ENCODE results near the gene MYRF. TPM values are rescaled to one million over a fixed set of nuclear protein-coding genes. Genes with fewer than 3 reads are reported as not detected.

The MYRF gene
- total and polyA plus RNA-seq, 2 of the 4 experiments (the other 2 are of a cell fraction): 1.6 to 10.7 TPM

GRCh38 chr11:61752925-61753521 is 587 bp downstream of the MYRF start:
- H4K5ac ChIP-seq (ENCODE audit: low read depth, low read length): no peak overlapping the region
- H3K27ac ChIP-seq (ENCODE audit: insufficient read depth, low read length): no peak overlapping the region
- no peak overlapping the region; the same call in 1 of the 2 replicates for H3K23ac ChIP-seq (ENCODE audit: low read depth, low read length)
- dilution Hi-C loops (cut with HindIII; ENCODE audit: low sequenced_read_pairs, unreplicated experiment): no loop called here
- in situ Hi-C loops (cut with MboI; ENCODE audit: low sequenced_read_pairs): no loop called here
- no peaks in the 10 kb centered on the region for H4K20me1 ChIP-seq (ENCODE audit: insufficient read depth, low read length)
- peaks cover 3% of the 10 kb centered on the region; the same call in 1 of the 2 replicates for H3K27me3 ChIP-seq (ENCODE audit: control insufficient read depth, insufficient read depth, low read length)
- H3K4ac ChIP-seq (ENCODE audit: low read depth, low read length): no peak overlapping the region
- H2BK5ac ChIP-seq (ENCODE audit: low read depth, low read length, poor library complexity, severe bottlenecking): no peak overlapping the region
- 0 out of 4 replicates have a peak overlapping the region, but pooled peaks have one; percentile 0 to 70 for H4K8ac ChIP-seq (ENCODE audit: low read depth in 2 of 2, low read length in 2 of 2)
- ChIA-PET CTCF (no interaction called here), POLR2A (ENCODE audit: unreplicated experiment) (no interaction called here)
- H3K14ac ChIP-seq (replicated peaks; ENCODE audit: low read depth, low read length): no peak overlapping the region
- no peak overlapping the region for H4K91ac ChIP-seq (ENCODE audit: insufficient read depth, low read depth, low read length)
- peak overlapping the region; percentile 71 for H3K4me3 ChIP-seq (ENCODE audit: insufficient read depth, low read depth, low read length)
- ATAC-seq (ENCODE audit: low read depth) (peak; percentile 10), DNase-seq (no peak)
- H3K4me1 ChIP-seq (ENCODE audit: control insufficient read depth, insufficient read depth, low read length): peaks cover 15% of the 10 kb centered on the region
- H3K9me1 ChIP-seq (ENCODE audit: insufficient read depth, low read length): no peaks in the 10 kb centered on the region
- no peaks in the 10 kb centered on the region for H3K9me3 ChIP-seq (ENCODE audit: control insufficient read depth, insufficient read depth, low read length)
- intact Hi-C loops (cut with micrococcal nuclease): loop anchor here (1.0 kb wide), 1 partner anchor 23 kb away; no protein-coding TSS in a partner anchor
- H3K36me3 ChIP-seq (ENCODE audit: control insufficient read depth, insufficient read depth, low read length): no peaks in the 10 kb centered on the region
- no peak overlapping the region for H2BK120ac ChIP-seq (ENCODE audit: low read depth, low read length)
- H2AK9ac ChIP-seq (replicated peaks; ENCODE audit: low read depth, low read length, poor library complexity): peak overlapping the region; percentile 56
- peak overlapping the region; percentile 64 for H3K9ac ChIP-seq (ENCODE audit: low read depth, low read length)
- H2BK15ac ChIP-seq (ENCODE audit: low read depth, low read length): no peak overlapping the region
- TF ChIP-seq RAD21 (IDR thresholded peaks at IDR 0.05; ENCODE audit: low read length) (no peak), FOS (IDR thresholded peaks at IDR 0.05; ENCODE audit: low read depth, low read length) (no peak), BHLHE40 (IDR thresholded peaks at IDR 0.05; ENCODE audit: low read depth, low read length) (no peak), MAZ (IDR thresholded peaks at IDR 0.05; ENCODE audit: borderline replicate concordance, low read depth, low read length) (no peak), ELK1 (IDR thresholded peaks at IDR 0.05; ENCODE audit: borderline replicate concordance, low read depth, low read length) (no peak), MXI1 (IDR thresholded peaks at IDR 0.05; ENCODE audit: borderline replicate concordance, low read depth, low read length) (no peak), USF2 (IDR thresholded peaks at IDR 0.05; ENCODE audit: low read depth, low read length) (no peak), CEBPB (IDR thresholded peaks at IDR 0.05; ENCODE audit: low read depth, low read length) (no peak), POLR2A (IDR thresholded peaks at IDR 0.05; ENCODE audit: low read depth, low read length) (no peak), RCOR1 (IDR thresholded peaks at IDR 0.05; ENCODE audit: insufficient replicate concordance, low read length) (no peak), NFE2L2 (IDR thresholded peaks at IDR 0.05; ENCODE audit: low read depth, low read length) (no peak)
- WGBS, 2 experiments (ENCODE audit: extremely low coverage in 2 of 2, insufficient read length in 1 of 2): 39% methylated on average over 10 of the region's 17 CpGs; no CpG with 5 or more reads in 1 of the 2 experiments
- peak overlapping the region; percentile 82 for H3K4me2 ChIP-seq (ENCODE audit: low read depth, low read length)
- no TSS peak for BruUV-seq (replicated peaks)
- H3K56ac ChIP-seq (ENCODE audit: extremely low read depth, insufficient read depth, low read length): no peak overlapping the region
- H2BK20ac ChIP-seq (ENCODE audit: low read depth, low read length): no peak overlapping the region
- H2AK5ac ChIP-seq (ENCODE audit: low read depth, low read length): no peak overlapping the region
- H2AFZ ChIP-seq (replicated peaks; ENCODE audit: low read length, poor library complexity): peak overlapping the region; percentile 88
- 0 out of 4 replicates have a peak, but pooled peaks cover 0 to 3% of the 10 kb centered on the region in 2 experiments for H3K79me1 ChIP-seq (ENCODE audit: low read depth in 1 of 2, low read length in 2 of 2)
- H3K18ac ChIP-seq (ENCODE audit: low read depth, low read length): no peak overlapping the region
